Mesodermal cell (in vitro differentiated cells): ENCODE data around the gene DNAJC10.
"Not testable (repeated sequence)": the region's sequence is repeated elsewhere in the genome, so short reads cannot be mapped to it uniquely, and the experiment has no call there.

Experiments
- H3K27ac ChIP-seq: 2 replicates; pipeline ENCODE4 v1.7.0; 2013; ENCODE audit warnings: mild to moderate bottlenecking, low read depth, low read length, moderate library complexity; ENCODE audit not compliant: severe bottlenecking
- H3K36me3 ChIP-seq: 2 replicates; pipeline ENCODE4 v1.7.1; 2013; ENCODE audit warnings: mild to moderate bottlenecking, low read length, moderate library complexity; ENCODE audit not compliant: control insufficient read depth, insufficient read depth
- H3K4me1 ChIP-seq: one replicate; pipeline ENCODE4 v1.7.1; 2013; ENCODE audit warnings: mild to moderate bottlenecking, low read length; ENCODE audit not compliant: insufficient read depth, control insufficient read depth, poor library complexity, severe bottlenecking
- H3K4me3 ChIP-seq: 2 replicates; pipeline ENCODE4 v1.7.0; 2013; ENCODE audit warnings: low read length, control low read depth, mild to moderate bottlenecking; ENCODE audit not compliant: insufficient read depth, poor library complexity, severe bottlenecking; ENCODE audit errors: extremely low read depth
- H3K9me3 ChIP-seq: 2 replicates; pipeline ENCODE4 v1.7.1; 2013; ENCODE audit warnings: mild to moderate bottlenecking, low read length, moderate library complexity; ENCODE audit not compliant: control insufficient read depth
- WGBS, 2 experiments: methylation state at CpG; one replicate each; pipeline ENCODE4 v1.1.5; 2013; ENCODE audit warnings: missing lambda C conversion rate in 2 of 2; ENCODE audit not compliant: insufficient coverage in 2 of 2; 5-methylcytosine and 5-hydroxymethylcytosine counted together

The DNAJC10 gene

GRCh38 chr2:182782686-182783085 lies 66.6 kb downstream of the DNAJC10 start:
- not testable (repeated sequence) for H3K9me3 ChIP-seq, H3K4me1 ChIP-seq, H3K27ac ChIP-seq, H3K4me3 ChIP-seq
- peaks cover 21% of the 10 kb centered on the region for H3K36me3 ChIP-seq
- WGBS, 2 experiments = 80% methylated on average over 1 of the region's 3 CpGs; no CpG with 5 or more reads in 1 of the 2 experiments

- Histone ChIP-seq H3K4me1 (no peaks in the 10 kb centered on the region), H3K27ac (no peak overlapping the region), H3K9me3 (no peaks in the 10 kb centered on the region), H3K36me3 (peaks cover 12% of the 10 kb centered on the region), H3K4me3 (no peak overlapping the region)
- 90% methylated on average over 2 to 3 of the region's 4 CpGs for WGBS, 2 experiments
Observed at GRCh38 chr2:182784058-182784706, 68.1 kb downstream of the DNAJC10 start.

- no peaks in the 10 kb centered on the region for H3K4me1 ChIP-seq
- H3K4me3 ChIP-seq = no peak overlapping the region
- no peak overlapping the region for H3K27ac ChIP-seq
- no CpG with 5 or more reads among the region's 1 CpG for whole genome bisulfite sequencing, 2 experiments
- H3K36me3 ChIP-seq = peaks cover 9% of the 10 kb centered on the region
- no peaks in the 10 kb centered on the region for H3K9me3 ChIP-seq
Observed at GRCh38 chr2:182784777-182785176, 68.7 kb downstream of the DNAJC10 start.

- Histone ChIP-seq H3K4me1 (no peaks in the 10 kb centered on the region), H3K9me3 (no peaks in the 10 kb centered on the region), H3K27ac (no peak overlapping the region), H3K36me3 (no peaks in the 10 kb centered on the region), H3K4me3 (no peak overlapping the region)
- WGBS, 2 experiments = 100% methylated on average over 2 of the region's 2 CpGs; no CpG with 5 or more reads in 1 of the 2 experiments
Observed at GRCh38 chr2:182792441-182792840, 76.4 kb downstream of the DNAJC10 start.

- Histone ChIP-seq H3K9me3 (no peaks in the 10 kb centered on the region), H3K4me3 (no peak overlapping the region), H3K27ac (no peak overlapping the region), H3K36me3 (no peaks in the 10 kb centered on the region), H3K4me1 (no peaks in the 10 kb centered on the region)
- WGBS, 2 experiments = no CpG with 5 or more reads among the region's 2 CpGs
Observed at GRCh38 chr2:182798736-182799135, 82.7 kb downstream of the DNAJC10 start.

- no peaks in the 10 kb centered on the region for H3K4me1 ChIP-seq
- no peak overlapping the region for H3K4me3 ChIP-seq
- H3K27ac ChIP-seq = no peak overlapping the region
- 100% methylated on average over 1 to 4 of the region's 5 CpGs for WGBS, 2 experiments
- H3K9me3 ChIP-seq = no peaks in the 10 kb centered on the region
- no peaks in the 10 kb centered on the region for H3K36me3 ChIP-seq
Observed at GRCh38 chr2:182804128-182804527, 88.1 kb downstream of the DNAJC10 start.

- Histone ChIP-seq H3K27ac (no peak overlapping the region), H3K4me3 (no peak overlapping the region), H3K9me3 (no peaks in the 10 kb centered on the region), H3K36me3 (no peaks in the 10 kb centered on the region), H3K4me1 (no peaks in the 10 kb centered on the region)
- 74 to 91% methylated on average over 3 of the region's 3 CpGs for WGBS, 2 experiments
Observed at GRCh38 chr2:182807319-182807718, 91.3 kb downstream of the DNAJC10 start.

GRCh38 chr2:182810087-182810486 lies 94.0 kb downstream of the DNAJC10 start:
- Histone ChIP-seq H3K4me1 (no peaks in the 10 kb centered on the region), H3K9me3 (no peaks in the 10 kb centered on the region), H3K27ac (no peak overlapping the region), H3K4me3 (no peak overlapping the region), H3K36me3 (no peaks in the 10 kb centered on the region)
- 84 to 100% methylated on average over 2 to 3 of the region's 3 CpGs for WGBS, 2 experiments

- Histone ChIP-seq H3K9me3 (no peaks in the 10 kb centered on the region), H3K4me3 (no peak overlapping the region), H3K27ac (no peak overlapping the region), H3K36me3 (no peaks in the 10 kb centered on the region), H3K4me1 (peaks cover 8% of the 10 kb centered on the region)
- 89 to 95% methylated on average over 6 of the region's 6 CpGs for WGBS, 2 experiments
Observed at GRCh38 chr2:182814380-182814779, 98.3 kb downstream of the DNAJC10 start.

- Histone ChIP-seq H3K4me3 (no peak overlapping the region), H3K9me3 (no peaks in the 10 kb centered on the region), H3K36me3 (no peaks in the 10 kb centered on the region), H3K4me1 (peaks cover 8% of the 10 kb centered on the region), H3K27ac (no peak overlapping the region)
- WGBS, 2 experiments = 89 to 94% methylated on average over 3 of the region's 3 CpGs
Observed at GRCh38 chr2:182814804-182815203, 98.7 kb downstream of the DNAJC10 start.

GRCh38 chr2:182816866-182817265 lies 100.8 kb downstream of the DNAJC10 start:
- Histone ChIP-seq H3K4me3 (no peak overlapping the region), H3K9me3 (no peaks in the 10 kb centered on the region), H3K36me3 (no peaks in the 10 kb centered on the region), H3K4me1 (peaks cover 8% of the 10 kb centered on the region), H3K27ac (peak overlapping the region; percentile 16)
